Keratinocyte (primary cell): ENCODE data around the gene NYNRIN.

Experiments
- EZH2 ChIP-seq: IDR thresholded peaks from one replicate; pipeline ENCODE4 v1.6.1; 2012; ENCODE audit warnings: inconsistent platforms, mild to moderate bottlenecking, low read length, moderate library complexity
- TF ChIP-seq, protein P1 (sequence below), 3 experiments: IDR thresholded peaks in 1 of 3; conservative IDR thresholded peaks in 1 of 3; optimal IDR thresholded peaks in 1 of 3; 2 replicates in 2 of 3; 3 replicates in 1 of 3; pipeline versions ENCODE3 to v1.5.1; 2011; ENCODE audit warnings: low read length in 3 of 3, mild to moderate bottlenecking in 3 of 3, moderate library complexity in 2 of 3, control low read depth in 1 of 3, inconsistent platforms in 1 of 3; ENCODE audit not compliant: insufficient read depth in 2 of 3; ENCODE audit errors: extremely low read depth in 1 of 3

- TF ChIP-seq, protein P1, sequence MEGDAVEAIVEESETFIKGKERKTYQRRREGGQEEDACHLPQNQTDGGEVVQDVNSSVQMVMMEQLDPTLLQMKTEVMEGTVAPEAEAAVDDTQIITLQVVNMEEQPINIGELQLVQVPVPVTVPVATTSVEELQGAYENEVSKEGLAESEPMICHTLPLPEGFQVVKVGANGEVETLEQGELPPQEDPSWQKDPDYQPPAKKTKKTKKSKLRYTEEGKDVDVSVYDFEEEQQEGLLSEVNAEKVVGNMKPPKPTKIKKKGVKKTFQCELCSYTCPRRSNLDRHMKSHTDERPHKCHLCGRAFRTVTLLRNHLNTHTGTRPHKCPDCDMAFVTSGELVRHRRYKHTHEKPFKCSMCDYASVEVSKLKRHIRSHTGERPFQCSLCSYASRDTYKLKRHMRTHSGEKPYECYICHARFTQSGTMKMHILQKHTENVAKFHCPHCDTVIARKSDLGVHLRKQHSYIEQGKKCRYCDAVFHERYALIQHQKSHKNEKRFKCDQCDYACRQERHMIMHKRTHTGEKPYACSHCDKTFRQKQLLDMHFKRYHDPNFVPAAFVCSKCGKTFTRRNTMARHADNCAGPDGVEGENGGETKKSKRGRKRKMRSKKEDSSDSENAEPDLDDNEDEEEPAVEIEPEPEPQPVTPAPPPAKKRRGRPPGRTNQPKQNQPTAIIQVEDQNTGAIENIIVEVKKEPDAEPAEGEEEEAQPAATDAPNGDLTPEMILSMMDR (optimal IDR thresholded peaks at IDR 0.05 in 1 of 3, IDR thresholded peaks at IDR 0.05 in 1 of 3, conservative IDR thresholded peaks at IDR 0.05 in 1 of 3; ENCODE audit: extremely low read depth in 1 of 3, insufficient read depth in 2 of 3, low read length in 3 of 3): no peak
- TF ChIP-seq EZH2: no peak
Observed at GRCh38 chr14:24432259-24433131, 33.7 kb downstream of the NYNRIN start.
